GM12874 (cell line): ENCODE measurements around the gene SYTL2.

ENCODE experiments used
- CTCF ChIP-seq: IDR thresholded peaks from 2 replicates; pipeline ENCODE4 v1.5.1; 2011; ENCODE audit warnings: low read depth, mild to moderate bottlenecking, control low read depth, low read length, moderate library complexity; ENCODE audit not compliant: insufficient read depth

SYTL2 gene

GRCh38 chr11:85771568-85771967 is 39.4 kb downstream of the SYTL2 start:
- no peak for TF ChIP-seq CTCF

GRCh38 chr11:85769771-85770170 is 41.2 kb downstream of the SYTL2 start:
- no peak for TF ChIP-seq CTCF

- TF ChIP-seq CTCF: no peak
These were observed 42.3 kb downstream of the SYTL2 start for GRCh38 chr11:85768473-85769146.

GRCh38 chr11:85767246-85767945 is 43.5 kb downstream of the SYTL2 start:
- no peak for TF ChIP-seq CTCF

- TF ChIP-seq CTCF: no peak
These were observed 44.2 kb downstream of the SYTL2 start for GRCh38 chr11:85766721-85767161.

- TF ChIP-seq CTCF: no peak
These were observed 46.1 kb downstream of the SYTL2 start for GRCh38 chr11:85764796-85765195.

GRCh38 chr11:85762226-85762625 is 48.7 kb downstream of the SYTL2 start:
- TF ChIP-seq CTCF: no peak
